ENCODE results near the gene CACNA1C.

The CACNA1C gene

DNA sequence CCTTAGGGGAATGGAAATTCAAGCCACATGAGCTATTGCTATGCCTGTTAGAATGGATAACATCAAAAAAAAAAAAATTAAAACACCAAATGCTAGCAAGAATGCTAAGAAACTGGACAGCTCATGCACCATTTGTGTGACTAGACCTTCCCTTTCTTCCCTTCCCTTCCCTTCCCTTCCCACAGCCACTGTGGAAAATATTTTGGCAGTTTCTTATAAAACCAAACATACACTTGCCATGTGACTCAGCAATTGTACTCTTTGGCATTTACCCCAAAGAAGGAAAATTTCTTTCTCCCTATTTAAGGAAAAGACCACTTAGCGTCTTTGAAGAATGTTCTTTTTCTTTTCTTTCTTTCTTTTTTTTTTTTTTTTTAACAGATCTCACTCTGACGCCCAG, 692.9 kb downstream of the CACNA1C start:
- Histone ChIP-seq H3K9ac (ENCODE audit: low read length in 5 of 5) (no peak overlapping the region), H3K4me1 (ENCODE audit: control insufficient read depth in 5 of 5, insufficient read depth in 5 of 5, low read length in 5 of 5) (no peaks in the 10 kb centered on the region), H3K36me3 (ENCODE audit: control insufficient read depth in 5 of 5, insufficient read depth in 5 of 5, low read length in 5 of 5) (no peaks in the 10 kb centered on the region), H3K9me3 (ENCODE audit: control insufficient read depth in 5 of 5, low read length in 5 of 5) (no peaks in the 10 kb centered on the region), H3K27me3 (ENCODE audit: control insufficient read depth in 5 of 5, insufficient read depth in 4 of 5, low read length in 5 of 5) (peaks cover 0 to 3% (median 0%) of the 10 kb centered on the region in 5 donors), H3K27ac (ENCODE audit: low read depth, low read length) (no peak overlapping the region), H3K4me3 (ENCODE audit: low read depth in 1 of 5, low read length in 5 of 5) (no peak overlapping the region)
